Measurements from ENCODE around the gene METTL14. TPM values are rescaled to one million over a fixed set of nuclear protein-coding genes. Genes with fewer than 3 reads are reported as not detected.

METTL14 gene
- total and polyA plus RNA-seq, 8 donors, result 1.8 to 71.4 (median 10.4) TPM

GRCh38 chr4:118751629-118752323 is 66.6 kb downstream of the METTL14 start:
- Histone ChIP-seq H3K27me3 (no peaks in the 10 kb centered on the region), H3K4me3 (no peak overlapping the region), H3K4me1 (peaks cover 12 to 60% (median 35%) of the 10 kb centered on the region in 4 donors), H3K27ac (peak overlapping the region in 3 of 5 donors; percentile 21 to 33 (median 24)), H3K36me3 (peaks cover 14 to 58% (median 44%) of the 10 kb centered on the region in 4 donors), H3K9me3 (no peaks in the 10 kb centered on the region)
- intact Hi-C loops (cut with DNase I; ENCODE audit: low total_unique reads), result no loop called here
- DNase-seq, result no peak
- TF ChIP-seq POLR2A (IDR thresholded peaks at IDR 0.05), result no peak
- no peak for TF ChIP-seq POLR2AphosphoS5 (IDR thresholded peaks at IDR 0.05)
- TF ChIP-seq EP300 (IDR thresholded peaks at IDR 0.05), result no peak
- TF ChIP-seq CTCF (IDR thresholded peaks at IDR 0.05), result no peak
- 75 to 89% (median 84%) methylated on average over 2 of the region's 2 CpGs for WGBS, 5 donors

- intact Hi-C loops (cut with DNase I; ENCODE audit: low total_unique reads), result no loop called here
- Histone ChIP-seq H3K36me3 (peaks cover 14 to 63% (median 47%) of the 10 kb centered on the region in 4 donors), H3K4me3 (no peak overlapping the region), H3K27me3 (no peaks in the 10 kb centered on the region), H3K4me1 (peaks cover 12 to 61% (median 35%) of the 10 kb centered on the region in 4 donors), H3K27ac (peak overlapping the region in 3 of 5 donors; percentile 67 to 83 (median 71)), H3K9me3 (no peaks in the 10 kb centered on the region)
- no peak for DNase-seq
- TF ChIP-seq POLR2A (IDR thresholded peaks at IDR 0.05) (no peak), POLR2AphosphoS5 (IDR thresholded peaks at IDR 0.05) (no peak), CTCF (IDR thresholded peaks at IDR 0.05) (no peak), EP300 (IDR thresholded peaks at IDR 0.05) (no peak)
- WGBS, 5 donors, result 53 to 75% (median 64%) methylated on average over 2 of the region's 2 CpGs
Measured at GRCh38 chr4:118752551-118752950, 67.4 kb downstream of the METTL14 start.

GRCh38 chr4:118753096-118753495 is 67.9 kb downstream of the METTL14 start:
- intact Hi-C loops (cut with DNase I; ENCODE audit: low total_unique reads), result no loop called here
- peaks cover 12 to 65% (median 37%) of the 10 kb centered on the region in 4 donors for H3K4me1 ChIP-seq
- no peak overlapping the region for H3K4me3 ChIP-seq
- DNase-seq, result no peak
- H3K27ac ChIP-seq, result peak overlapping the region in 3 of 5 donors; percentile 67 to 83 (median 71)
- H3K36me3 ChIP-seq, result peaks cover 14 to 60% (median 47%) of the 10 kb centered on the region in 4 donors
- no peak for TF ChIP-seq EP300 (IDR thresholded peaks at IDR 0.05)
- TF ChIP-seq POLR2A (IDR thresholded peaks at IDR 0.05), result no peak
- no peak for TF ChIP-seq CTCF (IDR thresholded peaks at IDR 0.05)
- TF ChIP-seq POLR2AphosphoS5 (IDR thresholded peaks at IDR 0.05), result no peak
- H3K9me3 ChIP-seq, result no peaks in the 10 kb centered on the region
- no peaks in the 10 kb centered on the region for H3K27me3 ChIP-seq

GRCh38 chr4:118753685-118754084 is 68.5 kb downstream of the METTL14 start:
- intact Hi-C loops (cut with DNase I; ENCODE audit: low total_unique reads), result no loop called here
- Histone ChIP-seq H3K36me3 (peaks cover 14 to 54% (median 45%) of the 10 kb centered on the region in 4 donors), H3K4me1 (peaks cover 12 to 68% (median 40%) of the 10 kb centered on the region in 4 donors), H3K27ac (peak overlapping the region in 4 of 5 donors; percentile 16 to 83 (median 69)), H3K27me3 (no peaks in the 10 kb centered on the region), H3K9me3 (no peaks in the 10 kb centered on the region), H3K4me3 (no peak overlapping the region)
- 33 to 59% (median 40%) methylated on average over 1 of the region's 1 CpG for WGBS, 5 donors
- DNase-seq, result no peak
- TF ChIP-seq POLR2AphosphoS5 (IDR thresholded peaks at IDR 0.05) (no peak), CTCF (IDR thresholded peaks at IDR 0.05) (no peak), EP300 (IDR thresholded peaks at IDR 0.05) (no peak), POLR2A (IDR thresholded peaks at IDR 0.05) (no peak)

Measured in stomach (tissue), 9 donors.